ENCODE data around the gene S100A8.
"Not testable (repeated sequence)": the region's sequence is repeated elsewhere in the genome, so short reads cannot be mapped to it uniquely, and the experiment has no call there.

Gene S100A8

DNA sequence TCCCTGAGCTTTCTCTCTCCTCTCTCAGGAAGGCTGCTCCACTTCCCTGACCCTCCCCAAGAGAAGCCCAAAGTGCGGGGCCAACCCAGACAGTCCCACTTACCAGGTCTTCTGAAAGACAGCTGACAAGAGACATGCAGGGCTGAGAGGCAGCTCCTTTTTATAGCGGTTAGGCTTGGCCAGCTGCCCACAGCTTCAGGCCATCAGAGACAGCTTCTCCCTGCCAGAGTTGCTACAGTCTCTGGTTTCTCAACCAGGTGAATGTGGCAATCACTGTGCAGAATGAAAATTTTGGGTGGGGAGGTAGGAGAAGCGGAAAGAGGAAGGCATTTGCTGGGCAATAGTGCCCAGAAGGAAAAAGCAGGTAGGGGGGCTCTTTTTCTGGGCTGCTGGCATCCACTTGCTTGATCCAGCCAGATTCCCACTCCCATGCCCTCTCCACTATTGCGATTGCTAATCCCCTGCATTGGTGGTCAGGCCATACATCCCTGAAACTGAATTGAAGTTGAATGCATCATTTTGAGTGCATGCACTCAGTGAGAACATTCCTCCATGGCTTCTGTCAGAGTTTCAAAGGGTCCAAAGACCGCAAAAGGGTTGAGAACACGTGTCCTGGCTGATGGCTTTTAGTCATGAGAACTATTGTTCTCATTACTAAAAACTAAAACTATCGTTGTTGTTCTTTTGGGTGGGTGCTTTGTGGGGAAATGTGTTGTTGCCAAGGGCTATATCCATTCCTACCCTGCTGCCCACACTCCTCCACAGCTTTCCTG is at the start of gene S100A8:
Gene S100A8, minus strand, starts transcription at position 136 of the 773 bp plus-strand sequence. CDS start 538 bp downstream, outside the sequence.
- DNase-seq, result no peak

- DNase-seq, result no peak
Measured at GRCh38 chr1:153439273-153439672, 48.4 kb upstream of the S100A8 start.

DNA sequence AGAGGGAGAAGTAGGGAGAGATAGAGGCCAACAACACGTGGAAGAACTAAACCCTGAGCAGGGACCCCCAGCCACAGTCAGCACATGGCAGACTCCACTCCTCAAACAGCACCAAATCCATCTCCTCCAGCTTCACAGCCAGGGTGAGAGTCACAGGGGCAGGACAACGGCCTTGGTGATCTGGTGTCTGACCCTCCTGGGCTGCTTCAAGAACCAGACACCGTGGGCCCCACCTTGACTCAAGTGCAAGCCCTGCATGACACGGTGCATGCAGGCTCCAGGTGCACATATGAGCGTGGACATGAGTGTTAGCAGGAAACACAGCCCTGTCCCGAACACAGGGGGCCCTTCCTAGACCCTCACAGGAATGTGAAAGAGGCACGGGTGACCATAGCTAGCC is 47.7 kb upstream of the S100A8 start:
- no peak for DNase-seq

GRCh38 chr1:153437236-153437635 is 46.4 kb upstream of the S100A8 start:
- DNase-seq, result no peak

DNA sequence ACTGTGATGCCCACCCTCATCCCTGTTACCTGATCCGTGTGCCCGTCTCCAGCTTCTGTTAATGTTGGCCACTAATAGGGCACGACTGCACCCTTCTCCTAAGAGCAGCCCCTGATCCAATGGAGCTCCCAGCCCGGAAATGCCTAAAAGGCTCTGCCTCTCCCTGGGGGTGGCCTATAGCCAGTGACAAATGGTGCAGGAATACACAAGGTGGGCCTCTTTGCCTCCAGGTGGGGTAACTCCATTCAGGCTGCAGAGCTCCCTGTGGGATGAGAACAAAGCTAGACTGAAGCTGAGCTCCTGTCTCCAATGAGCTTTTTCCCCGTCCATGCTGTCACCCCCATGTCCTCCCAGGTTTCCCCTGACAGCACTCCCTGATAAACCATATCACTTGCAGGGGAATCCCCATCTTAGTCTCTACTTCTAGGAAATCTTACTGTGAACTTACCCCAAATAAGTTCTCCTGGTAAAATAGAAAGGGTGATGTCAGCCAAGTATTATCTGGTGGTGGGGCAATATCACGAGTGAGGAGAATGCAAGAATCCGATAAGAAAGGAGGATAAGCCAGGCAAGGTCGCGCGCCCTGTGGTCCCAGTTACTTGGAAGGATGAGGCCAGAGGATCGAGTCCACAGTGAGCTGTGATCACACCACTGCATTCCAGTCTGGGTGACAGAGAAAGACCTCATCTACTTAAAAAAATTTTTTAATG is 44.0 kb upstream of the S100A8 start:
- DNase-seq, result no peak

DNA sequence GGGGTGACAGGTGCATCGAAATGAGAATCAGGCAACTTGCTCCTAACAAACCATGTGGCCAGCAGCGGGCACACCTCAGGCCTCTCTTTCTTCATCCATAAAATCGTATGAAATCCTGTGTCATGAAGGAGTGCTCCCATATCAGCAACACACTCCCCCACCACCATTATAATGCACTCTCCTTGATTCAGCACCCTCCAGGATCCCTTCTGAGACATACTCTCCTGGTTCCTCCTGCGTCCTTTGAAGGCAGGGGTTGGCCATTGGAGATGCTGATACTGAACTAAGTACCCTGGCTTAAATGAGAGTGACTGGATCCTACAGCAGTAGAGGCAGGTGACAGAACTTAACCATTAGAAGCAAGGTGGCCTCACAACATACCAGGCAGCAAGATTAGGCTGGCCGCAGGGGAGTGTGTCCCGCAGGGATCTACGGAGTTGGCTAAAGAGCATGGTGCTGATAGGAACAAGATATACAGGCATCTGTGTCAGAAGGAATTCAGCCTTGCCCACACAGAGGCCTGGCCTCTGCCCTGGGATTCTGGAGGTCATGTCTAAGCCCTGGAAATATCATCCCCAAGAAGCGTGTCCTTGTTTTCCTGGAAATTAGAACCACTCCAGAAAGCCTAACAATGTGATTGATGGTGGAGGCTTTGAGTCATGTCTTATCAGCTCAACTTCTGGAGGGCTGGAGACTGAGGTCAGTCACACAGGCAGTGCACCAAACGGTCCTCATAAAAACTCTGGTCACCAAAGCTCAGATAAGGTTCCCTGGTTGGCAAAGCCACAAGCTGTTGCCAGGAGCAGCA is 42.2 kb upstream of the S100A8 start:
- DNase-seq, result no peak

DNA sequence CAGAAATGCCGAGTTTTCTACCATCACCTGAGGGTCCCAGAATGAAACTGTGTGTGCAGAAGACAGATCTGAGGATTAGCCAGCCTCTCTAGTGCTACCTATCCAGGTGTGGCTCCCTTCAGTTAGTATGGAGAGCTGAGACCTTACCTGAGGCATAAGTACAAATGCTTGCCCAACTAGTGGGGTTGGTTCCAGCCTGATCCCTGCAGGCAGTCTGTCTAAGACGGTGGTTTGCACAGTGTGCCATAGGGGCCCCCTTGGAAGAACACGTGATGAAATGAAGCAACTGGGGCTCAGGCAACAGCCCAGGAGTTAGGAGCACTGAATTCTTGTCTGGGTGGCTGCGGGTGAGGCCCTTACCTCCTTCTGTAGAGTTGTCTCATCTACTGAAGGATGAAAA is 41.1 kb upstream of the S100A8 start:
- no peak for DNase-seq

DNA sequence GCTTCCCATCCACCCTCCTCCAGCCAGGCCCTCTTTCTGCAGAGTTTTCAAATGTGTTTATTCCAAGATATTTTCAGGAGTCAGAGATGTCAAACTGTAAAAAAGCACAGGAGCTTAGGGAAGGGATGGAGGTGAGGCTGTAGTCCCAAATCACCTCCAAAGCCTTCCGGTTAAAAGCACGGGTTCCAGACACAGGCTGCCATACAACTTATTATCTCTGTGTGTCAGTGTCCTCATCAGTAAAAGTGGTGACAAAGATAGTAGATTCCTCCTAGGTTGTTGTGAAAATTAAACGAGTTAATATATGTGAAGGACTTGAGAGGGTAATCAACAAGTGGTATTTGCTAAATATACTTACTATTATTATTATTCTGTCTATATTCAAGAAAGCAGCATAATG is 40.6 kb upstream of the S100A8 start:
- no peak for DNase-seq

- no peak for DNase-seq
Measured at GRCh38 chr1:153431002-153431401, 40.1 kb upstream of the S100A8 start.

- DNase-seq, result no peak
Measured at GRCh38 chr1:153430561-153430960, 39.7 kb upstream of the S100A8 start.

GRCh38 chr1:153430166-153430553 is 39.3 kb upstream of the S100A8 start:
- DNase-seq, result no peak

- DNase-seq, result no peak
Measured at GRCh38 chr1:153429266-153430165, 38.6 kb upstream of the S100A8 start.

GRCh38 chr1:153428791-153429190 is 37.9 kb upstream of the S100A8 start:
- no peak for DNase-seq

DNA sequence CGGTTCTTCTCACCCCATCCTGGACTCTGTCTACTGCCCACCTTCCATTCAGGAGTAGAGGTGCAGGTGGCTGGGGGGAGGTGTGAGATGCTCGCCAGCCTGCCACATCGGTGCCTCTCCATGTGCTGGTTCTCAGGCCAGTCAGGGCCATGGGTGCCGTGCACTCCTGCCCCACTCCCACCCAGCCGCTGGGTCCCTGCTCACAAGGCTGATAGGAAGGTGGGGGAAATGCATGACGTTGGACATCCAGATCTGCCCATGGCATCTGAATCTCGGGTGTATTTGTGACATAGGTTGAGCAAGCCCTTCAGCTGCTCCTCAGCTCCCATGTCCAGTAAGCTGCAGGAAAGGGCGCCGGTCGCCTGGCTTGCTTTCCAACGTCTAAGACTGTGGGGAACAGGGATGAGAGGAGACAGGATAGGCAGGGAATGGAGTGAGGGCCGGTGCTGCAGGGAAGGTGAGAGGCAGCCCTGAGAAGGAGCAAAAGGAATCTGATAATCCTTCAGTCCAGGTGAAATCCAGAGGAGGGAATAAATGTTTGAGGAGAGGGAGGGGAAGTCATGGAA is 37.3 kb upstream of the S100A8 start:
- DNase-seq, result no peak

DNA sequence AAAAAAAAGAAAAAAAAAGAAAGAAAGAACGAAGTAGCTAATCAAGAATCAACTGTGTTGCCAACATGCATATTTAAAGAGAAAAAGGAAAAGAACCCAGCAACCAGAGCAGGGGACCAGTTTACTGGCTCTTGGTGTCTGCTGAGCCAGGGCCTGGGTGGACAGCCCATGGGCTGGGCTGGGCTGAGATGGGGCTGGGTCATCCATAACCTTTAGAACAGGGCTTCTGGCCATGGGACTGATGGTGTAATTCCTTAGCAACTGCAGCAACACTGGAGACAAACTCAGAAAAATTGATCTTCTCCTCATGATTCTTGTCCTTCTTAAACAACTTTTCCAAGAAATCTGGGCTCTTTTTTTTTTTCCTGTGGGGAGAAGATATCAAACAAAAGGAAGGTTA is 35.9 kb upstream of the S100A8 start:
- no peak for DNase-seq

GRCh38 chr1:153422450-153423068 is 31.7 kb upstream of the S100A8 start:
- no peak for DNase-seq

GRCh38 chr1:153420306-153420705 is 29.4 kb upstream of the S100A8 start:
- no peak for DNase-seq

- not testable (repeated sequence) for DNase-seq
Measured at GRCh38 chr1:153419436-153419793, 28.5 kb upstream of the S100A8 start.

DNA sequence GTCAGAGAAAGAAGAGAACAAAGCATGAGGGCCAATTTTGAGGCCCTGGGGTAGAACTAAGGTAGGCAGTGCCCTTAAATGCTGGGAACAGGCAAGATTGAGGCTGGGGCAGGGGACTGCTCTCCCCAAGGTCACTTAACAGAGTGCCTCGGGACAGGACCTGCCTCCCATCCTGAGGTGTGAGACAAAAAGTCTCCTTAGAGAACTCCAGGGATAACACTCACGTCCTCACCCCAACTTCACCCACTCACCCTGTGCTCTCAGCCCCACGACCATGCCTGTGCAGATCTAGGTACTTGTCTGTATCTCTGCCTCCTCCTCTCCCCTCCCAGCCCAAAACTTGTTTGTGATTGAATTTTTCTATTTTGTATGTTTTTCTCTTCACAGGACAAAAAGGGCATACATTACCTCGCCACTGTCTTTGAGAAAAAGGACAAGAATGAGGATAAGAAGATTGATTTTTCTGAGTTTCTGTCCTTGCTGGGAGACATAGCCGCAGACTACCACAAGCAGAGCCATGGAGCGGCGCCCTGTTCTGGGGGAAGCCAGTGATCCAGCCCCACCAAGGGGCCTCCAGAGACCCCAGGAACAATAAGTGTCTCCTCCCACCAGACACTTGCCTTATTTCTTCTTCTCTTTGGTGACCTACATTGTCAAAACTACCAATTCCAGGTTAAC is 28.0 kb upstream of the S100A8 start:
- not testable (repeated sequence) for DNase-seq

DNA sequence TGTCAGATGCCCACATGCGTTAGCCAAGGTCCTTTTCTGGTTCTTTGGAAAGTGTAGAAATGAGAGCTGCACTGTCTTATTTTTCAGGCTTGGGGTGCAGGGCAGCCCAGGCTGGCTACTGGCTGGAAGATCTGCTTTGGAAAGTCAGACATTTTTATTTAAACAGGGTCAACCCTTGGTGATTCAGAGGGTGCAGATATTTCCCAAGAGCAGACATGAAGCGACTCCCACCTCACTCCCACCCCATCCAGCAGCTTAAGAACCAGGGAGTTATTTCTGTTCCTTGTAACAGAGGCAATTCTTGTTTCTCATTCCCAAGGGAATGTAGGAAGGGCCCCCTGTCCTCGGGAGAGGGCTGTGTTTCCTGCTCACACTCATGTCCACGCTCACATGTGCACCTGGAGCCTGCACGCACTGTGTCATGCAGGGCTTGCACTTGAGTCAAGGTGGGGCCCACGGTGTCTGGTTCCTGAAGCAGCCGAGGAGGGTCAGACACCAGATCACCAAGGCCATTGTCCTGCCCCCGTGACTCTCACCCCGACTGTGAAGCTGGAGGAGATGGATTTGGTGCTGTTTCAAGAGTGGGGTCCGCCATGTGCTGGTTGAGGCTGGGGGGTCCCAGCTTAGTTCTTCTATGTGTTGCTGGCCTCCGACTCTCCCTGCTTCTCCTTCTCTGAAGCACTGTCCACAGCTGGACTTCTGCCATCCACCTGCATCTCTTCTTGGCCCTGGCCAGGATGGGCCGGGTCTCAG is 26.4 kb upstream of the S100A8 start:
- no peak for DNase-seq
